Hepatocyte (in vitro differentiated cells): ENCODE data around the gene SYNGR2. TPM values are rescaled to one million over a fixed set of nuclear protein-coding genes. Genes with fewer than 3 reads are reported as not detected.

Experiments used
- DNase-seq: peaks from one replicate; pipeline ENCODE4 v3.0.0-alpha.2; 2016; ENCODE audit warnings: low spot score
- H2AFZ ChIP-seq: fragments of 200-600 bp; sonication (generic); 2 replicates; pipeline ENCODE4 v1.6.0; 2016; ENCODE audit warnings: antibody characterized with exemption, mild to moderate bottlenecking
- H3K27ac ChIP-seq: fragments of 200-600 bp; sonication (generic); 2 replicates; pipeline ENCODE4 v1.5.1; 2016; ENCODE audit warnings: mild to moderate bottlenecking
- H3K27me3 ChIP-seq: fragments of 200-600 bp; sonication (generic); 2 replicates; pipeline ENCODE4 v1.6.1; 2016
- H3K36me3 ChIP-seq: fragments of 200-600 bp; sonication (generic); replicated peaks from 2 replicates; pipeline ENCODE4 v1.5.1; 2016; ENCODE audit warnings: low read depth; ENCODE audit not compliant: insufficient read depth
- H3K4me1 ChIP-seq: fragments of 200-600 bp; sonication (generic); 2 replicates; pipeline ENCODE4 v1.5.1; 2016; ENCODE audit warnings: mild to moderate bottlenecking, moderate library complexity; ENCODE audit not compliant: insufficient read depth
- H3K4me2 ChIP-seq: fragments of 200-600 bp; sonication (generic); 2 replicates; pipeline ENCODE4 v1.6.0; 2016
- H3K4me3 ChIP-seq: fragments of 200-600 bp; sonication (generic); 2 replicates; pipeline ENCODE4 v1.5.1; 2016; ENCODE audit warnings: mild to moderate bottlenecking
- H3K79me2 ChIP-seq: fragments of 200-600 bp; sonication (generic); 2 replicates; pipeline ENCODE4 v1.6.0; 2017; ENCODE audit warnings: mild to moderate bottlenecking
- H3K9me2 ChIP-seq: fragments of 200-600 bp; sonication (generic); replicated peaks from 2 replicates; pipeline ENCODE4 v1.6.0; 2017; ENCODE audit warnings: mild to moderate bottlenecking; ENCODE audit not compliant: insufficient read depth
- H3K9me3 ChIP-seq: fragments of 200-600 bp; sonication (generic); 2 replicates; pipeline ENCODE4 v1.5.1; 2016; ENCODE audit warnings: low read depth, mild to moderate bottlenecking
- H4K20me1 ChIP-seq: fragments of 200-600 bp; sonication (generic); 2 replicates; pipeline ENCODE4 v1.6.0; 2016; ENCODE audit warnings: mild to moderate bottlenecking; ENCODE audit not compliant: insufficient read depth, poor library complexity, severe bottlenecking
- EZH2 ChIP-seq: fragments of 200-600 bp; sonication (generic); IDR thresholded peaks from 2 replicates; pipeline ENCODE4 v1.6.1; 2016; ENCODE audit warnings: antibody characterized with exemption, mild to moderate bottlenecking, borderline replicate concordance
- EZH2phosphoT487 ChIP-seq: fragments of 200-600 bp; sonication (generic); IDR thresholded peaks from one replicate; pipeline ENCODE4 v1.6.1; 2018; ENCODE audit warnings: antibody characterized with exemption, mild to moderate bottlenecking, low read depth, moderate library complexity; ENCODE audit not compliant: unreplicated experiment, severe bottlenecking
- WGBS: methylation state at CpG from one replicate; pipeline ENCODE4 v1.1.6; 2016; ENCODE audit warnings: low lambda C conversion rate; ENCODE audit errors: missing lambda C conversion rate; 5-methylcytosine and 5-hydroxymethylcytosine counted together
- polyA plus RNA-seq: library from polyadenylated mRNA; unstranded; fragments of >200 nt; fragmentation: Nextera tagmentation; extraction: Ambion mirVana; gene quantifications from 2 replicates; pipeline ENCODE4 v1.2.1, GENCODE V29; 2016
- total RNA-seq: library from RNA; depleted of rRNA; stranded (reverse); fragments of >200 nt; gene quantifications from 2 replicates; pipeline ENCODE4 v1.2.3, GENCODE V29; 2014
- TF ChIP-seq, protein P1 (sequence below): fragments of 200-600 bp; sonication (generic); IDR thresholded peaks from 2 replicates; pipeline ENCODE4 v1.5.1; 2016; ENCODE audit warnings: antibody characterized with exemption, mild to moderate bottlenecking; ENCODE audit not compliant: poor library complexity

SYNGR2 gene
- total and polyA plus RNA-seq, 2 experiments from 2014 or later = 48.3 to 160 TPM

DNA sequence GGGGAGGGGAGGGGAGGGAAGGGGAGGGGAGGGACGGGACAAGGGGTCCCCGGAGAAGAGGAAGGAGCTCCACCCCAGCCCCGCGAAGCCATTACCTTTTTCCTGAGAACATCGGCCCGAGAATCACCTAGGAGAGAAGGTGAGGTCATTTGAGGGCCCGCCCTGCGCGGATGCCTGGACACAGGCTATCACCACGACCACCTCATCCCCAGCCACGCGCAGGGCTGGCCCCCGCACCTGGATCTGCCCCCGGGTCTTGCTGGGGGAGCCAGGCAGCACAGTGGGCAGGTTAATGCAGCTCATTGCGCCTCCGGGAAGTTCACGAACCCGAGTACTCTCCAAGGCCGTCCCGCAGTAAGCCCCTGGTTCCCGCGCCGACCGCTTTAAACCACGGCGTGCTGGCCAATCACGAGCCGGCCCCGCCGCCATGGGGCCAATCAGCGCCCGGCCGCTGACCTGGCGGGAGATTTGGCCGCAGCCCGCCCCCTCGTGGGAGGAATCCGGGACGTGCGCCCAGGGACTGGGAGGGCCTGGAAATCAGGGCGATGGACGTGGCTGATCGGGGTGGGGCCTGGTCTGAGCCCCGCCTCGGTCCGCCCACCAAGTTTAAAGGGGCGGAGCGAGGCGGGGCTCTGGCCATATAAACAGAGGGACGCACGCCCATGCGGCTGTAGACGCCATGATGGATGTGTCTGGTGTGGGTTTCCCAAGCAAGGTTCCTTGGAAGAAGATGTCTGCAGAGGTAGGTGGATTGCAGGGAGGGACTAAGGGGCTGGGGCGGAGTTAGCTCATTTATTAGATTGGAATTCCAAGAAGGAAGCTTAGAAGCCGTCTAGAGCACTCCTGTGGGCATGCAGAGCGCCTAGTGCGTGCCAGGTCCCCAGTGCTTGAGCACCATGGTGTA lies 18.6 kb downstream of the SYNGR2 start, which contains the start of the genes AFMID and TK1:
AFMID (plus strand) TSS at position 671 of the 904 bp plus-strand sequence; CDS start at position 680, 9 bp downstream.
TK1 (minus strand) TSS at position 361 of the 904 bp plus-strand sequence; CDS start at position 303, 58 bp downstream.
- Histone ChIP-seq H3K4me2 (peak within 1 kb of the TSS; percentile 88), H3K36me3 (no peaks in the 10 kb centered on the region), H3K79me2 (peaks cover 28% of the 10 kb centered on the region), H4K20me1 (no peaks in the 10 kb centered on the region), H2AFZ (peak within 1 kb of the TSS; percentile 31), H3K9me3 (no peaks in the 10 kb centered on the region), H3K9me2 (no peaks in the 10 kb centered on the region), H3K27ac (peak within 1 kb of the TSS; percentile 60), H3K4me1 (peaks cover 11% of the 10 kb centered on the region), H3K4me3 (peak within 1 kb of the TSS; percentile 33), H3K27me3 (no peaks in the 10 kb centered on the region)
- TF ChIP-seq EZH2 = no peak
- TF ChIP-seq EZH2phosphoT487 = no peak
- TF ChIP-seq, protein P1, sequence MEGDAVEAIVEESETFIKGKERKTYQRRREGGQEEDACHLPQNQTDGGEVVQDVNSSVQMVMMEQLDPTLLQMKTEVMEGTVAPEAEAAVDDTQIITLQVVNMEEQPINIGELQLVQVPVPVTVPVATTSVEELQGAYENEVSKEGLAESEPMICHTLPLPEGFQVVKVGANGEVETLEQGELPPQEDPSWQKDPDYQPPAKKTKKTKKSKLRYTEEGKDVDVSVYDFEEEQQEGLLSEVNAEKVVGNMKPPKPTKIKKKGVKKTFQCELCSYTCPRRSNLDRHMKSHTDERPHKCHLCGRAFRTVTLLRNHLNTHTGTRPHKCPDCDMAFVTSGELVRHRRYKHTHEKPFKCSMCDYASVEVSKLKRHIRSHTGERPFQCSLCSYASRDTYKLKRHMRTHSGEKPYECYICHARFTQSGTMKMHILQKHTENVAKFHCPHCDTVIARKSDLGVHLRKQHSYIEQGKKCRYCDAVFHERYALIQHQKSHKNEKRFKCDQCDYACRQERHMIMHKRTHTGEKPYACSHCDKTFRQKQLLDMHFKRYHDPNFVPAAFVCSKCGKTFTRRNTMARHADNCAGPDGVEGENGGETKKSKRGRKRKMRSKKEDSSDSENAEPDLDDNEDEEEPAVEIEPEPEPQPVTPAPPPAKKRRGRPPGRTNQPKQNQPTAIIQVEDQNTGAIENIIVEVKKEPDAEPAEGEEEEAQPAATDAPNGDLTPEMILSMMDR = peak; percentile 99
- WGBS = 6% methylated on average over 50 of the region's 57 CpGs
- peak; percentile 98 for DNase-seq

DNA sequence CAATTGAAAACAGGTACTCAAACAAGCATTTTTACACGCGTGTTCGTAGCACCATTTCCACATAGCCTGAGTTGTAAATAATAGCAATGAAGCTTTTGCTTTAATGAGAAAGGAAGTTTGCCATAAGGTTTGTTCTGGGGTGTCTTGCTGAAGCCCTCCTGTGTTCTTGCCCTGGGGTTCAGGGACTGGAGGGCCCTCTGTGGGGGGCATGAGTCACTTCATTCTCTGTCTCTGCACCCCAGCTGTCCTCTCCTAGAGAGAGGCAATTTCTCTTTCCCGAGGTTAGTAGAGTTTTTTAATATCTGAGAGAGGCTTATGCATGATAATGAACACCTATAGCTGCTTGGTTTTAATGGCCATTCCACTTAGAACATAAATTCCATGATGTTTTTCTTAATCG lies 28.3 kb downstream of the SYNGR2 start:
- Histone ChIP-seq H2AFZ (no peak overlapping the region), H4K20me1 (no peaks in the 10 kb centered on the region), H3K9me2 (no peaks in the 10 kb centered on the region), H3K79me2 (peaks cover 5% of the 10 kb centered on the region), H3K4me3 (no peak overlapping the region), H3K27ac (no peak overlapping the region), H3K4me2 (no peak overlapping the region), H3K27me3 (no peaks in the 10 kb centered on the region), H3K36me3 (no peaks in the 10 kb centered on the region), H3K9me3 (no peaks in the 10 kb centered on the region), H3K4me1 (no peaks in the 10 kb centered on the region)
- 89% methylated on average over 5 of the region's 5 CpGs for WGBS
- TF ChIP-seq EZH2phosphoT487 = no peak
- TF ChIP-seq, protein P1 = no peak
- no peak for TF ChIP-seq EZH2
- no peak for DNase-seq

DNA sequence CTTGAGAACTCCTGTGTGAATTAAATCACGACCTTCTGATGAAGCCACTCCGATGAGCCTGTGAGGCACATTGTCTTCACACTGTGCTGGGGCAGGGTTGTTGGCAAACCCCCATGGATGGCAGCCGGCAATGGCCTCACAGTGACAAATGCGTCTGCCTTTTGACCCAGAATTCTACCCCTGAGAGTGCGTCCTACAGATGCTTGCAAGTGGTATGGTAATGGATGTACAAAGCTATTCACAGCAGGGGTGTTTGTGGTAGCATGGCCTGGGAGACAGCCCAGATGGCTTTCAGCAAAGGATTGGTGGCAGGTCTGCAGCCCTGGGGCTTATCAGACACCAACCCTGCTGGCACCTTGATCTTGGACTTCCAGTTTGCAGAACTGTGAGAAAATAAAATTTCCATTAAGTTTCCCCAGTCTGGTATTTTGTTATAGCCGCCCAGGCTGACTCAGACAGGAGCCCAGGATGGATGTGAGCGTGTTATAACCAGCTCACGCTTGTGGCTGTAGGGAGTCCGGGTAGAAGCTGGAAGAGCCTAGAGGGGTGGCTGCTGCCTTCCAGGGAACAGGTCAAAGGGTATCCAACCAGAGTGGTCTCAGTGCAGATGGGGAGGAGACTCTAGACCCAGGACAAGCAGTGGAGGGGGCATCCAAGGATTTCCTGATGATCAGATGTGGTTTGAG lies 28.9 kb downstream of the SYNGR2 start:
- H3K9me2 ChIP-seq = no peaks in the 10 kb centered on the region
- no peak overlapping the region for H3K27ac ChIP-seq
- no peaks in the 10 kb centered on the region for H3K4me1 ChIP-seq
- 79% methylated on average over 9 of the region's 9 CpGs for WGBS
- no peak for DNase-seq
- TF ChIP-seq EZH2phosphoT487 (no peak), EZH2 (no peak)
- TF ChIP-seq, protein P1 = no peak
- H3K4me2 ChIP-seq = no peak overlapping the region
- no peaks in the 10 kb centered on the region for H3K9me3 ChIP-seq
- no peaks in the 10 kb centered on the region for H3K36me3 ChIP-seq
- no peaks in the 10 kb centered on the region for H4K20me1 ChIP-seq
- peaks cover 5% of the 10 kb centered on the region for H3K79me2 ChIP-seq
- H3K4me3 ChIP-seq = no peak overlapping the region
- H3K27me3 ChIP-seq = no peaks in the 10 kb centered on the region
- H2AFZ ChIP-seq = no peak overlapping the region
